NCI-H146 treated with DMSO at 0.1 percent for 48 hours (cell line): ENCODE results near the gene CEP170B.
"Not testable (repeated sequence)": the region's sequence is repeated elsewhere in the genome, so short reads cannot be mapped to it uniquely, and the experiment has no call there.

Source experiments
- DNase-seq: peaks from one replicate; lab custom pipeline; 2025; ENCODE audit not compliant: unreplicated experiment; lab: John Stamatoyannopoulos, UW

CEP170B gene

DNA sequence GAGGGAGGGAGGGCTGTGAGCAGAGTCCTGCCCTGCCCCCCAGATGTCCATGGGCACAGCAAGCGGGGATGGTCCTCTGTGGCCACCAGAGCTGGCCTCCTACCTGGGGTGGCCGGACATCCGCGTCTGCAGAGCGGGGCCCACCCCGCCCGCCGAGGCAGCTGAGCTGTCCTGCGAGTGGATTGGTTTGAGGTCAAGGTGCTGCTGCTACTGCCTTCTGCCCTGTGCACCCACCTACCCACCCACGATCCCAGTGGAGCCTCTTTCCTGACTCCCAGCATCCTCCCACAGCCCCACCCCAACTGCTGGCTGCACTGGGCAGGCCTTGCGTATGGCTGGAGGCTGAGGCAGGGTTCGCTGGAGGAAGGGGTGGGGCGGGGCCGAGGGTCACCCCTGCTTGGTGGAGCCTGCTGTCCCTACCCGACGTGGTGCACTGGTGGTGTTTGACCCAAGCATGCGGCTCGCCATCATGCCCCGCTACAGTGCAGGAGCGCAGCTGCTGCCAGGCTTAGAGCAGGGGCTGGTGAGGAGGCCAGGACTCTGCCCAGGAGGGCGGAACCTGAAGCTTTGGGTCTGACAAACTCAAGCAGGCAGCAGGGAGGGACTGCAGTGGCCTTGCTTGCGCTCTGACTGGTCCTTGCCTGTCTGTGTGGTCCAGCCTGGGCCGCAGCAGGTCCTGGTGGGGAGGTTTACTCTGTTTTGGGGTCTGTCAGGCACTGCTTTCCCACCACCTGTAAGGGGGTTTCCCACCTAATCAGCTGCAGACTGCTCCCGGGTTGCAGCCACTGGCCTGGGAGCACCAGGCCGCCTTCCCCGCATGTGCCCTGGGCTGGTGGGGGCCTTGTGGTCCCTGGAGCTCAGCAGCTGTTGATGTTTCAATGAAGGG lies 23.7 kb downstream of the CEP170B start:
- no peak for DNase-seq

DNA sequence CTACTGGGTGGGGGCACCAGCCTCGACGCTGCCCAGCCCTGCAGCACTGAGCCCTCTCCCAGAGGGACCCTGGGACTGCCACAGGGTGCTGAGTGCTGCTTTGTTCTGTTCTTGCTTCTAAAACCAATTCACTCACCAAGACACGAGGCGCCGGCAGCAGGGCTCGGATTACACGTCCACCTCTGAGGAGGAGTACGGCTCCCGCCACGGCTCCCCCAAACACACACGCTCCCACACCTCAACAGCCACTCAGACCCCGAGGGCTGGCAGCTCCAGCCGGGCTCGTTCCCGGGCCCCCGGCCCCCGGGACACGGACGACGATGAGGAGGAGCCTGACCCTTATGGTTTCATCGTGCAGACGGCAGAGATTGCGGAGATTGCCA lies 24.3 kb downstream of the CEP170B start:
- no peak for DNase-seq

DNA sequence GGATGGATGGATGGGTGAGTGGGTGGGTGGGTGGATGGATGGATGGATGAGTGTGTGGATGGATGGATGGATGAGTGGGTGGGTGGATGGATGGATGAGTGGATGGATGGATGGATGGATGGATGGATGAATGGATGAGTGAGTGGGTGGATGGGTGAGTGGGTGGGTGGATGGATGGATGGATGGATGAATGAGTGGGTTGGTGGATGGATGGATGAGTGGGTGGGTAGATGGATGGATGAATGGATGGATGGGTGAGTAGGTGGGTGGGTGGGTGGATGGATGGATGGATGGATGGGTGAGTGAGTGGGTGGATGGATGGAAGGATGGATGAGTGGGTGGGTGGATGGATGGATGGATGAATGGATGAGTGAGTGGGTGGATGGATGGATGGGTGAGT lies 25.2 kb downstream of the CEP170B start:
- not testable (repeated sequence) for DNase-seq

DNA sequence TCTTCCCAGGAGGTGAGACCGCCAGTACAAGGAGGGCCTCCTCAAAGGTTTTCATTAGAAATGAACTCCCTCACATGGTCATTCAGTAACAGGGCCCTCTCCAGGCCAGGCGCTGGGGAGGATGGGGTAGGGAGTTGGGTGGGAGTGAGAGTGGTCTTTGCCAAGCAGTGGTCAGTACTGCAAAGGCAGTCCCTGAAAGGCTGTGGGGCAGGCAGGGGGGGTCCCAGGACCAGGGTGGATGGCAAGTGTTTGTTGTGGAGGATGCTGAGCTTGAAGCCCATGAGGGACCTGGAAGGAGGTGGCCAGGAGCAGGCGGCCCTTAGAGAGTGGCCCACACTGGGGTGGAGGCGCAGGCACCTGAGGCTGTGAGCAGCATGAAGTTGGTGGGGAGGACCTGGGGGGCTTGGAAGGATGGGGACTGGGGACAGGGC lies 26.1 kb downstream of the CEP170B start:
- no peak for DNase-seq

DNA sequence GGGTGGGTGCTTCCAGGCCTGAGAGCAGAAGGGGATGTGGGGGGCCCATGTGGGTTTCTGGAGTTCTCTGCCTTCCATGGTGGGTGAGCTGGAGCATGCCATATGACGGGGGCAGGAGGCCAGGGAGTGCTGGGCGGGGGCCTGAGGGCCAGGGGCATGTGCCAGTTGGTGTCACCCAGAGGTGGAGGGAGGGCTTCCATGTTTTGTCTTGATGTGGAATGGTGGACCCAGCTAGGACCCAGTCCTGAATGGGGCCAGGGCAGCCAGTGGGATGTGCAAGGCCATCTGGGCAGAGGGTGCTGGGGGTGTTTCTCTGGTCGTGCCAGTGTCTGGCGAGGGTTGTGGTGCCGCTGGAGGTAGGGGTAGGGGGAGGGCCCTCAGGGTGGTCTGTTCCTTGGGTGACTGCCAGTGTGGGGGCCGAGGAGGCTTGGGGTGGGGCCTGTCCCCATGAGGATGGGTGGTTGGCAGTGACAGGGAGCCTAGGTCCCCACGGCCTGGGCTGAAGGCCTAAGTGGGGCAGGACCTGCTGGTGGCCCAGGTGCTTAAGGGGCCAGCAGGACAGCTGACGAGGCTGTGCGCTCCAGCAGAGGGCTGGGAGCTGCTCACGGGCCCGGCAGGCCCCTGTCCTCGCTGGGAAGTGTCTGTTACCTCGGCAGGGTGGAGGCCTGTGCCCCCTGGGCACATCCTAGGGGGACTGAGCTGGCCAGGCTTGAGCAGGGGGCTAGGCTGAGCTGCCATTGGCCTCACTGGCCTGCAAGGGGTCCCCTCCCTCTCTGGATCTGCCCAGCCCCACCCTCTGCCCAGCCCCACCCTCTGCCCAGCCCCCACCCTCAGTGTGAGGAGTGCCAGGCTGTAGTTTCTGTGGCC lies 26.8 kb downstream of the CEP170B start:
- no peak for DNase-seq

DNA sequence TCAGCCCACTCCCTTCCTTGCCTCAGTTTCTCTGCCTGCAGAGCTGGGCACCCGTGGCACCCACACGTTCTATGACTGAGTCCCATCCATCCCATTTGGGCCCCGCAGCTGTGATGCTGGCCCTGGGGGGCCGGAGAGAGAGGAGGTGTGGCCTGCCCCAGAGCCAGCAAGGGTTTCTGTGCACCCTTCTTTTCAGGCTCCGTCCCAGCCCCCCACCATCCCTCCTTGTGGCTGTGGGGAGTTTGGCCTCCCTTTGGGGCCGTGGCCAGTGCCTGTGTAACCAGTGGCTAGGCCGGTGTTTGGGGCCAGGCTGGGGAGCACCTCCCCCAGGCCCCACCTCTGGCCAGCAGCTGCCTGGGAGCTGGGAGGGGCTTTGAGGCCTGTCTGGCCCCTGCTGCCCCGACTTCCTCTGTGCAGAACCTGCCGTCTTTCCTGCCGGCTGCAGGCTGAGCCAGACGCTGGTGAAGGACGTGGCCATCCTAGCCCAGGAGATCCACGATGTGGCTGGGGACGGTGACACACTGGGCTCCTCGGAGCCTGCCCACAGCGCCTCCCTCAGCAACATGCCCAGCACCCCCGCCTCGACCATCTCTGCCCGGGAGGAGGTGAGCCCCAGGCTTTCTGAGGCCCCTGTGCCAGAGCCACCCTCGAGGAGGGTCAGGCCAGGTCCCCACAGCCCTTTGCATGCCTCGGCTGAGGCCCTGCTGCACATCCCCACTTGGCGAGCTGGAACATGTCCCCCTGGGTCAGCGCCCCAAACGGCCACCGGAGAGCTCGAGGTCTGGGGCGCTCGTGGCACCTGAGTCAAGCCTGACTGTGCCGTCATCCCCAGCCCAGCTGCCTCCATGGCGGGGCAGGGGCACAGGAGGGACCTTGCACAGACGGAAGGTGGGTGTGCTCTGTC lies 27.7 kb downstream of the CEP170B start:
- no peak for DNase-seq

DNA sequence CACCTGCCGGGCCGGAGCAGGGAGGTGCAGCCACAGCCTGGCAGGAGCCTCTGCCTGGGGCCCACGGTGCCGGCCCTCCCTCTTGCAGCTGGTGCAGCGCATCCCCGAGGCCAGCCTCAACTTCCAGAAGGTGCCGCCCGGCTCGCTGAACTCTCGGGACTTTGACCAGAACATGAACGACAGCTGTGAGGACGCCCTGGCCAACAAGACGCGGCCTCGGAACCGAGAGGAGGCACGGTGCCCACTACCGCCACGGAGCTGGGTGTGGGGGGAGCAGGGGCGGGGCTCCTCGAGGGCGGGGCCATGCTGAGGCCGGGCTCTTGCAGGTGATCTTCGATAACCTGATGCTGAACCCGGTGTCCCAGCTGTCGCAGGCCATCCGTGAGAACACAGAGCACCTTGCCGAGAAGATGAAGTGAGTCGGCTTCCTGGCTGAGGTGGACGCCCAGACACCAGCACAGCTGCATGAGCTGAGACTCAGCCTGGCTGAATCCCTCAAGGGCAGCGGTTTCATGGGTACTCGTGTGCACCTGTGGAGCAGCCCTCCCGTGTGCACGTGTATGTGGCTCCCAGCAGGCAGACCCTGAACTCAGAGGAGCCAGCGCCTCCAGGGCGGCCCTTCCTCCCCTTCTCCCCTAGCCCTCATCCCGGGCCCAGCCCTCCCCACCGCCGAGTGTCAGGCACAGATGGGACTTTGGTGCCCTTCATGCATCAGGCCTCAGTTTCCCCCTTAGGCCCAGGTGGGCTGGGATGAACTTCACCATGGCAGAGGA lies 28.6 kb downstream of the CEP170B start:
- no peak for DNase-seq

DNA sequence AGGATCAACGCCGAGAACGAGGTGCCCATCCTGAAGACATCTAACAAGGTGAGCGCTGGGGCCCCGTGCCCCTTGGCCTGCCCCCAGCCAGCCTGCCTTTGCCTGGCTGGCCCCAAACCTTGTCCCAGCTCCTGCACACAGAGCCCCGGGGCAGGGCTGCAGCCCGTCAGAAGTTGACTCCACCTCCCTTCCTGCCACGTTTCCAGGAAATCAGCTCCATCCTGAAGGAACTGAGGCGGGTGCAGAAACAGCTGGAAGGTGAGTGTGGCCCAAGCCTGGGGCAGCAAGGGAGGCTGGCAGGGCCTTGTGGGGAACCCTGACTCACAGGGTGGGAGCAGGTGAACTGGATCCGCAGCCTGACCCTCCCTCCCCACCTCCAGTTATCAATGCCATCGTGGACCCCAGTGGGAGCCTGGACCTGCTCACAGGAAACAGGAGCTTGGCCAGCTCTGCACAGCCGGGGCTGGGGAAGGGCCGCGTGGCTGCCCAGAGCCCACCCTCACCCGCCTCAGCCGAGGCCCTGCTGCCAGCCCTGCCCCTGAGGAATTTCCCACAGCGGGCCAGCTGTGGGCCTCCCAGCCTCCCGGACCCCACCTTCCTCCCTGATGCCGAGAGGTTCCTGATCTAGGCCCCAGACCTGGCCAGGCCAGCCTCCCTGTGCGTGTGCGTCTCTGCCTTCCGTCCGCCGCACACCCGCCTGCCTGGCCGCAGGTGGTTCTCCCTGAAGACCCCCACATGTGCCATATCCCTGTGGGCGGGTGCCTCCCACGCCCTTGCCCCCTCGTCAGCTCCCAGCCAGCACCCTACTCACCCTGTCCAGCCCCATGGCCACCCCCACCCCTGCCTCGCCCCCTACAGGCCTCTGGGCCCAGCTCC lies 29.5 kb downstream of the CEP170B start:
- DNase-seq = no peak

DNA sequence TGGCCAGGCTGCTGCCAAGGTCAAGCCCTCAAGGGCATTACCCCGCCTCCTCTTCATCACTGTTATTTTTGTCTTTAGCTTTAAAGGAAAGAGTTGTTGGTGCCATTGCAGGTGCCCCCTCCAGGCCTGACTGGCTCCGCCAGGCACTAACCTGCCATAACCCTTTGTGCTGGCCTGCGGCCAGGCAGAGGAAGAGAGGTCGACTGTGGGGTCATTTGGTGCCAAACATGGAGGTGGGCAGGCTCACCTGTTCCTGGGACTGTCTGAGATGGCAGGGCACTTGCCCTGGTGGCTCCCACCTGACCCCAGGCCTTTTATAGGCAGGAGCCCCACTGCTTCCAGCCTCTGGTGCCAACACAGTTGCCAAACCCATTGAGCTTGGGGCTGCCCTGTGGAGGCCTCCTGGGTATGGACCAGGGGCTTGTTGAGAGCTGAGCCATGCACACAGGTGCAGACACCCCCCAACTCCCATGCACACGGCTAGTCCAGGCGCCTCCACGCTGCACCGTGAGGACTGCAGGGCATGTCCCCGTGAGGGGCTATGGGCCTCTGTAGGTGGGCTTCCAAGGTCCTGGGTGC lies 30.2 kb downstream of the CEP170B start:
- no peak for DNase-seq

DNA sequence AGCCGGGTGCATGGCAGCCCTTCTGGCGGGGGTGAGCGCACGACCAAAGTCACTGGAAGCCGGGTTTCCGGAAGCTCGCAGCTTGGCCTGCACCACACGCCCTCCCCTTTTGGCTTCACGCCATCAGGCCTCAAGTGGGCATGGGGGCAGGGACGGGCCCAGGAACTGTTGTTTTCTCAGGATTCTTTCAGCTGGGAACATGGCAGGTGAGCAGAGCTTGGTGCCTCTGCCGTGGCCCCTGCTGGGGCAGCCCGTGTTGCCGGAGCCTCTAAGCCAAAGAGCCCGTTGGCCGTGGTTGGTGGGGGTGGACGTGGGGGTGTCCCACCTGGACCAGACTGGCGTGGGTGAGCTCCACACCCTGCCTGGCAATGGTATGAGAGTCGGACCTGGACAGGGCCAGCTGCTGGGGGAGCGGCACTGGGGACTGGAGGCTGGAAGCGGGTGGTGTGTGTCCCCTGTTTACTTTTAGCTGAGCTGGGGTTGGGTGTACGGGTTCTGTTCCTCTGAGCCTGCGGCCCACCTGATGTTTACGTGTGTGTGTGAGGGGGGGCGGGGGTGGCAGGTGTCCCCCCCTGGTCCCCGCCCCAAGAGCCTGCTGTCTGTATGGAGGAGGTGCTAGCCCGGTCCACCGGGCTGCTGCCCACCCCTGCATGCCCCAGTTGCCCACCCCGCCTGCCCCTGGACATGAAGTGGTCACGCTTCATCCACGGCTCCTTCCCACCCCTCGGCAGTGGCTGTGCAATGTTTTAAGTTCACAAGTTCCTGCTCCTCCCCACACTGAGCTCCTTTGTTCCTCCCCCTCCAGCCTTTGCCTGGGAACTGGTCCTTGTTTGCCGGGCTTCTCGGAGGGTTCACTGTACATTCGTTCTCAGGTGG lies 31.0 kb downstream of the CEP170B start:
- no peak for DNase-seq

DNA sequence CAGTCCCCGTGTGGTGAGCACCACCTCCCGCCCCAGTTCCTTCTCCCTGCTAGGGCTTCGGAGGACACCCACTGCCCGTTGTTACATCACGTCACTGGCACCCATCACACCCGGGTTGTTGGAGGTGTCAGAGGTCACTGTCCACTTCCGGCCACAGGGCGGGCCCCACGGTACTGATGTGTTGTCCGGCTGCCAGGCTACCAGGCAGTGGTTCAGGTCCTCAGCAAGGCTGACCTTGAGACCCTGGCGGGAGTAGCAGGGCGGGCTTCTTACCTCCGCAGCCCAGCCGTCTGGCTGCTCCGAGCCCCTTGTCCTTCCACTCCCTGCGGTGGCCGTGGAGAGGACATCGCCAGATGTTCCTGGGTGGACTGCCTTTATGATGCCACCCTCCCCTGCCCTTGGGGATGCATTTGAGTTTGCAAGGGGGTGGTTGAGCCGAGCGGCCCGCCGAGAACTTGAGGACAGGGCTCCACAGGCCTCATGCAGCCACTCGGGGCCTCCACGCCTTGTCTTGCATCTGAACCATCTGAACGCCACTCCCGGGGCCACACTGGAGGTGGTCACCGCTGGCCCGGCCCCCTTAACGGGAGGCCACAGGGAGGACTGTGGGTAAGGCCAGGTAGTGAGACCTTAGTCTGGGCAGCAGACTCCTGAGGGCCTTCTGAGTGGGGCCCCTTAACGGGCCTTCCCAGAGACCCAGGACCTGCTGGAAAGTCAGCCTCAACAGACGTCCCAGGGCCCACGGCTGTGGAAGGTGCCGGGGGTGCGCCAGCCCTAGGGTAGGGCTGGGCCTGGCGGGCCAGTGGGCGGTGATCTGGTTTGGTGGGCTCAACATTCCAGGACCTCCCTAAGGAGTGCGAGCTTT lies 32.5 kb downstream of the CEP170B start:
- DNase-seq = no peak

DNA sequence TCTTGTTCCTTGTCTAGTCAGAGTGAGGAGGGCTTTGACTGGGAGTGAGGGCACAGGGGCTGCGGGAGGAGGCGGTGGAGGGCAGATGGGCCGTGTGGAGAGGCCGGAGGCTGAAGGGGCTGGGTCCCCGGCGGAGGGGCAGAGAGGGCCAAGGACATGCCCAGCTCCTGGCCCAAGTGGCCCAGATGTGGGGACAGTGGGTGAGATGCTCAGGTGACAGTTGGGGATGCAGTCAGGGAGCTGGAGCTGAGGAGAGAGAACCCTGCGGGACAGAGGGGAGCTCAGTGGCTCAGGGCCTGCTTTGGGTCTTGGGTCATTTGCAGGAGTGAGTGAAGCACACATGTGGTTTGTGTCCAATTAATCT lies 33.1 kb downstream of the CEP170B start:
- no peak for DNase-seq

DNA sequence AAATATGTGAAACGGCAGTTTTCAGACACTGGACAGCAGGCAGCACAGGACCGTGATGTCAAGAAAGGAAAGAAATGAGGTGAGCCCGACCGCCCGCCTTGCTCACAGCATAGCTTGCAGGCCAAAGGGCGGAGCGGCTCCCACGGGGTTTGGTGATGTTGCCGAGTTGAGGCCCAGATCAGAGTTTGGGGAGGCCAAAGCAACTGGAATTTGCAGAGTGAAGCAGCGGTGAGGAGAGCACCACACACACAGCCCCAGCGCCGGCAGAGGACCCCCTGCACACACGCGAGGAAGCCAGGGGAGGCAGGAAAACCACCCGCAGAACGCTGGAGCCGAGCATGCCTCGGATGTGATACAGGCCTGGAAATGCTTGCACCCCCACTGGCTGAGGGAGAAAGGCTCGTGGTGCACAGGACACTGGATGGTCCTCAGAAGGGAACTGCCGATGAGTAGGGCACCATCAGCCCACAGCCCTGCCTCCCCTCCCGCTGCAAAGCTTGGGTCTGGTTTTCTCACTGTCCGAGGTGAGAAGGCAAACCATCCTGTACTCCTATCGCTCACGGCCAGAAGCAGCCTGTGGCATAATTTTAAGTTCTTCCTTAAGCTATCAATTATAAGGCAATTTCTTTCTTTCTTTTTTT lies 33.9 kb downstream of the CEP170B start:
- no peak for DNase-seq

DNA sequence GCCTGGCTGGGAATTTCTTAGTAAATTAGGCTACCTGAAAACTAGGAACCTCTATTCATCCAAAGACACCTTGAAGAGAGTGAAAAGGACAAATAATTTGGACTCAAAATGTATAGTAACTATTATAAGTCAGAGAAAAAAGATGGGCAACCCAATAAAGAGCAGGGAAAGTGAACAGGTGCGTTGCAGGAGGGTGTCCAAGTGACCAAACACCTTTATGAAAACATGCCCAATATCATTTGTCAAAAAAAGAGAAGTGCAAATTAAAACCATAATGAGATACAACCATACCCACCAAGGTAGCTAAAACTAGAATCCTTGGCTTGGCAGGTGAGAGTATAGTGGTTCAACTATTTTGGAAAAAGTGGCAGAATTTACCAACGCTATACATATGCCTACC lies 34.7 kb downstream of the CEP170B start:
- no peak for DNase-seq

DNA sequence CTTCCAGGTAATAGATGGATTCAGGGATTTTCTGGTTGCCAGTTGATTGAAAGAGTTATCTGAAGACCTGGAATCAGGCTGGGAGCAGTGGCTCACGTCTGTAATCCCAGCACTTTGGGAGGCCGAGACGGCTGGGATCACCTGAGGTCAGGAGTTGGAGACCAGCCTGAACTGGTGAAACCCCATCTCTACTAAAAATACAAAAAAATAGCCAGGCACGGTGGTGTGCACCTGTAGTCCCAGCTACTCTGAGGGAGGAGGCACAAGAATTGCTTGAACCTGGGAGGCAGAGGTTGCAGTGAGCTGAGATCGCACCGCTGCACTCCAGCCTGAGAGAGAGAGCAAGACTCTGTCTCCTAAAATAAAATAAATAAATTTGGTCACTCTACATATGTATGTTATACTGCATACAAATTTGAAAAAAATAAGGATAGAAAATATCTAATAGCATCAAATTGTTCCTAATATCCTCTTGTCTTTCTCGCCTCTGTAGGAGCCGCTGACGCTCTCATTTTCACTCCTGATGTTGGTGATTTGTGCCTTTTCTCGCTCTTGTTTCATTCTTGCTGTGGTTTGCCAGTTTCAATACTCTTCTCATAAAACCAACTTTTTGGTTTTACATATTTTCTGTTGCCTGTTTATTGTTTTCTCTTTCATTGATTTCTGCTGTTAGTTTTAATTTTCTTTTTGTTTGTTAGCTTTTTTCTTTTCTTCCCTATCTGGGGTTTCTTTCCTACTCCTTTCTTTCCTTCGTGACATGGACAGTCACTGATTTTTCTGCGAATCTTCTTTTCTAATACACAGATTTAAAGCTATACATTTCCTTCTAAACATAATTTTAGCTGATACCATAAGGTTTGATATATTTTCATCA lies 35.8 kb downstream of the CEP170B start:
- no peak for DNase-seq

DNA sequence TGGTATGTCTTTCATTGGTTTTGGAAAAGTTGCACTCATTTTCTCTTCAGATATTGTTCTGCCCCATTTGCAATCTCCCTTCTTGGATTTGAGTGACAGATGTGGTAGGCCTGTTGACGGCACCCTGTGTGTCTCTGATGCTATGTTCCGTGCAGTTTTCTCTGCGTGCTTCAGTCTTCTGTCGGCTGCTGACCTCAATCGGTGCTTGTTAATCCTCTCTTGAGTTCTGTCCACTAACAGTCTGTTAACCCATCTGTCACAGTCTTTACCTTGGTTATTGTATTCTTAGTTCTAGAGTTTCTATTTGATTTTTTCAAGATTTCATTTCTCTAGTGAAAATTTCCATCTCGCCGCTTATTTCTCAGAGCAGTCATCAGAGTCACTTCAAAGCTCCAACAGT lies 38.9 kb downstream of the CEP170B start:
- no peak for DNase-seq
